VCaP (cell line): ENCODE results near the gene ZDHHC12.

Experiments
- H3K27ac ChIP-seq: fragments of 450-650 bp; 2 replicates; pipeline ENCODE4 v1.5.1; 2017
- TF ChIP-seq, protein P1 (sequence below): fragments of 450-650 bp; conservative IDR thresholded peaks from 2 replicates; pipeline ENCODE4 v1.5.1; 2017; ENCODE audit warnings: mild to moderate bottlenecking, moderate library complexity

The ZDHHC12 gene

DNA sequence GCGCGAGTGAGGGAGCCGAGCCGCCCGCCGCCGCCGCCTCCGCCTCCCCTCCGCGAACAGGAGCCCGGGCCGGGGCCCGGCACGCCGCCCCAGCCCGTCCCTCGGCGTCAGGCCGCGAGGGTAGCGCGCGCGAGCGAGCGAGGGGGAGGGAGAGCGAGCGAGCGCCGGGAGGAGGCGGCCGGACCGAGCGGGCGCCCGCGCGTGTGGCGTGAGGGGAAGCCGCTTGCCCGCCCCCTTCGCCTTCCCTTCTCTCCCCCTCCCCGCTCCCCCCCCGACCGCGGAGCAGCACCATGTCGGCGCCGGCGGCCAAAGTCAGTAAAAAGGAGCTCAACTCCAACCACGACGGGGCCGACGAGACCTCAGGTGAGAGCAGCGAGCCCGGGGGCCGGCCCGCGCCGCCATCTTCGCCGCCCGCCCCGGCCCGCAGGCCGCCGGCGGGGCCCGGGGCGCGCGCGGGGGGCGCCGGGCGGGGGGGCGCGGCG lies 34.6 kb downstream of the ZDHHC12 start:
- H3K27ac ChIP-seq = peak overlapping the region; percentile 97
- TF ChIP-seq, protein P1, sequence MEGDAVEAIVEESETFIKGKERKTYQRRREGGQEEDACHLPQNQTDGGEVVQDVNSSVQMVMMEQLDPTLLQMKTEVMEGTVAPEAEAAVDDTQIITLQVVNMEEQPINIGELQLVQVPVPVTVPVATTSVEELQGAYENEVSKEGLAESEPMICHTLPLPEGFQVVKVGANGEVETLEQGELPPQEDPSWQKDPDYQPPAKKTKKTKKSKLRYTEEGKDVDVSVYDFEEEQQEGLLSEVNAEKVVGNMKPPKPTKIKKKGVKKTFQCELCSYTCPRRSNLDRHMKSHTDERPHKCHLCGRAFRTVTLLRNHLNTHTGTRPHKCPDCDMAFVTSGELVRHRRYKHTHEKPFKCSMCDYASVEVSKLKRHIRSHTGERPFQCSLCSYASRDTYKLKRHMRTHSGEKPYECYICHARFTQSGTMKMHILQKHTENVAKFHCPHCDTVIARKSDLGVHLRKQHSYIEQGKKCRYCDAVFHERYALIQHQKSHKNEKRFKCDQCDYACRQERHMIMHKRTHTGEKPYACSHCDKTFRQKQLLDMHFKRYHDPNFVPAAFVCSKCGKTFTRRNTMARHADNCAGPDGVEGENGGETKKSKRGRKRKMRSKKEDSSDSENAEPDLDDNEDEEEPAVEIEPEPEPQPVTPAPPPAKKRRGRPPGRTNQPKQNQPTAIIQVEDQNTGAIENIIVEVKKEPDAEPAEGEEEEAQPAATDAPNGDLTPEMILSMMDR = no peak

DNA sequence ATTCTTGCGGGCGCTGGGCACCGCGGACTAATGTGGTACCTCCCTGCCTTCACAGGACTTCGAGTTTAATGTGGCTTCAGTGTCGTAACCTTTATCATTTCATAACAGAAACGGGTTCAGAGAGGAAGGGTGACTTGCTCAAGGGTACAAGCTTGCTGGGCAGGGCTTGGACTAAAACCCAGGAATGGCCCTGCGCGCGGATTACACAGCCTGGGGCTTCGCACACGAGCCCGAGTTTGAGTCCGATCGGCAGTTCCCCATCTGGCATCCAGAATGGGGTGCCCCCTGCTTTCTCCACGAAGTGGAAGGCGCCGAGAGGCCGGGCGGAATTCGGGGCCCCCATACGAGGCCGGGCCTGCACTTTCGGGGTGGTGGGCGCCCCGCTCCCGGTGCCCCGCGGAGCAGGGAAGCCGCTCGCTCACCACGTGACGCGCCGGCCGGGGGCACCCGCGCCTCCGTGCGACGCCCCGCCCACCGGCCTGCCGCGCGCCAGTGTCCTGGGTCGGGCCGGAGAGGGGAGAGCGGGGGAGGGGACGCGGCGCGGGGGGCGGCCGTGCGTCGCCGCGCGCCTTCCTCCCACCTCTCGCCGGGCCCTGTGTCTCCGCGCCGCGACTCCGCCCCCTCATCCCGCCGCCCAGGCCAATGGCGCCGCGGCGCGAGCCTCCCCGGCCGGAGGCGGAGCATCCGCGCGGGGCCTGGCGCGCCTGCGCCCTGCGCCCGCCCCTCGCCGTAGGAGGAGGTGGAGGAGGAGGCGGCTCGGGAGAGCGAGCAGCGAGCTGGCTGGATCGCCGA lies 35.2 kb downstream of the ZDHHC12 start, which contains the start of gene SET:
Gene SET (plus strand): TSS at position 722 of the 792 bp plus-strand sequence. CDS start 361 bp downstream, outside the sequence.
- TF ChIP-seq, protein P1 = no peak
- H3K27ac ChIP-seq = peak within 1 kb of the TSS; percentile 97

DNA sequence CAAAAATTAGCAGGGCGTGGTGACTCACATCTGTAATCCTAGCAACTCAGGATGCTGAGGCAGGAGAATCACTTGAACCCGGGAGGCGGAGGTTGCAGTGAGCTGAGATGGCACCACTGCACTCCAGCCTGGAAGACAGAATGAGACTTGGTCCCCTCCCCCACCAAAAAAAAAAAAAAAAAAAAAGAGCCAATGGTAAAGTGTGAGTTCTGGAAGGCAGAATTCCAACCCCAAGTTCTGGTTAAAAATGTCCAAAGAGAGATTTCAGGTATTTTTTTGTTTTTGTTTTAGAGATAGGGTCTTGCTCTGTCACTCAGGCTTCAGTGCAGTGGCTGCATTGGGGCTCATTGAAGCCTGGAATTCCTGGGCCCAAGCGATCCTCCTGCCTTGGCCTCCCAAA lies 36.5 kb downstream of the ZDHHC12 start:
- TF ChIP-seq, protein P1 = no peak
- H3K27ac ChIP-seq = peak overlapping the region; percentile 97

DNA sequence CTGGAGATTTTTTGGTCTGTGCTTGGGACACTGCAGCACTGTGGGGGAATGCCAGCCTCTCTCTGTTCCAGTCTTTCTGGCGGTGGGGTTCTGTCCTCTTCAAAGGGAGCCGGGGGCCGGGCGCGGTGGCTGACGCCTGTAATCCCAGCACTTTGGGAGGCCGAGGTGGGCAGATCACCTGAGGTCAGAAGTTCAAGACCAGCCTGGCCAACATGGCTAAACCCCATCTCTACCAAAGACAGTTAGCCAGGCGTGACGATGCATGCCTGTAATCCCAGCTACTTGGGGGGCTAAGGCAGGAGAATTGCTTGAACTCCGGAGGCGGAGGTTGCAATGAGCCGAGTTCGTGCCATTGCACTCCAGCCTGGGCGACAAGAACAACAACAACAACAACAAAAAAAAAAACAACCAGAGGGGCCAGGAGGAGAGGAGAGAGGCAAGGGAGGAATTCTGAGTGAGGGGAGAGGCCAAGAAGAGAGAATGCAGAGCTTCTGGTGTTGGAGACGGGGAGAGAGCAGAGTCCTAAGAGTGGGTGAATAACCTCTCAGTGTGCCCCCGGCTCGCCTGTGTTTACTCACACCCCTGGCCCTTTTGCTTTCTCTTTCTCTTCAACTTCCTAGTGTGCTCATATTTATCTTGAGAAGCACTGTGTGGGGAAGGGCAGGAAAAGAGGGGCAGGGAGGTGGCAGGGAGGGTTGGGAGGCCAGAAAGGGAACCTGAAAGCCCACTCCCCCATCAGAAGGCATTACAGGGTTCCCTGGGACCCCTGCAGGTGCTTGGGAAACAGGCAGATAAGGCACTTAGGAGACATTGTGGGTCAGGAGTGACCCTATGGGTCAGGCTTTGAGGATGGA lies 38.1 kb downstream of the ZDHHC12 start:
- peak overlapping the region; percentile 94 for H3K27ac ChIP-seq
- TF ChIP-seq, protein P1 = no peak

DNA sequence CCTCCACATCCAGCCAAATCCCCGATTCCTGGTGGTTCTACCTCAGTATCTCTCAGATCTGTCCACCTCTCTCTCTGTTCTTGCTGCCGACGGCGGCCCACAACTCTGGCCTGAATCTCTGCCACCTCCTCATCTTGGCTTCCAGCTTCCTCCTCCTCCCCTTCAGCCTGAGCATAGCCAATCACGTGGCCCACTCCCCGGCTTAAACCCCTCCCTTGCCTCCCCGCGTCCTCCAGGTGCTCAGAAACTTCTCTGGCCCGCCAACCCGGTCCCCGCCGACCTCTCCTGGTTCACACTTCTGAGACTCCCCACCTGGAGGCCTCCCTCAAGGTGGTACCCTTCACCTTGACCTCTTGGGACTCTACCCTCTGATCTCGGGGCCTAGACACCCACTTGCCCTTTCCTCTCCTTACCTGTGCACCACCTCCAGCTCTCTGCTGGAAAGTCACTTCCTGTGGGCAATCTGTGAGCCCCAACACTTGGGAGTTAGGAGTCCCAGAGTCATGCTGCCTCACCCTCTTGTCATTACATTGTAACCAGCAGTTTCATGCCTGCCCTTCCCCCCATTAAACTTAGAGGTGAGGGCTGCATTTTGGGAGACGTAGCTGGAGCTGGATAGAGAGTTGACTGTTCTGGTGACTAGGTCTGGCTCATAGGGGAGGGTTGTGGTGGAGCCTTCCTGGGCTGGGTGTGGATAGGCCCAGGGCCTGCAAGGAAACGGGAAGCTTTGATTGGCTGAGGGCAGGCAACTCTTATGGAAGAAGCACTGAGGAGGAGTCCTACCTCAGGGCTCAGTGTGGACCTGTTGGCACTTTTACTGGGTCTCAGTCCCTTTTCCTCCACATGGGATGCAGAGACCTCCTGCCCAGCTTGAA lies 39.4 kb downstream of the ZDHHC12 start:
- peak overlapping the region; percentile 94 for H3K27ac ChIP-seq
- TF ChIP-seq, protein P1 = no peak

DNA sequence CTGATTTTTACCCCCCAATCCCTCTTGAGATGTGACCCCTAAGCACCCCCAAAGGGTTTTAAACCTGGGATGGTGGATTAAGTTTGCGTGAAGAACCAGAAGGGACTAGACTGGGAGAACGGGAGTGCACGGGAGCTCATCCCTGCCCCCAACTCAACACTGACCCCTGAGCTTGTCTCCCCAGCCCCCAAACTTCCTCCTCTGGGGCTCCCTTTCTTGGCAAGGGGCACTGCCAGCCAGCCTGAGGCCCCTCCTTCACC lies 39.9 kb downstream of the ZDHHC12 start:
- TF ChIP-seq, protein P1 = no peak
- H3K27ac ChIP-seq = peak overlapping the region; percentile 94
